GM10266 (cell line): ENCODE results near the gene CDK5.

Experiments
- DNase-seq: peaks from one replicate; pipeline ENCODE4 v3.0.0; 2012; ENCODE audit errors: extremely low spot score
- TF ChIP-seq, protein P1 (sequence below): IDR thresholded peaks from 2 replicates; pipeline ENCODE4 v1.5.1; 2012; ENCODE audit warnings: mild to moderate bottlenecking, low read depth; ENCODE audit not compliant: control insufficient read depth, insufficient read depth; ENCODE audit errors: missing control alignments

CDK5 gene

DNA sequence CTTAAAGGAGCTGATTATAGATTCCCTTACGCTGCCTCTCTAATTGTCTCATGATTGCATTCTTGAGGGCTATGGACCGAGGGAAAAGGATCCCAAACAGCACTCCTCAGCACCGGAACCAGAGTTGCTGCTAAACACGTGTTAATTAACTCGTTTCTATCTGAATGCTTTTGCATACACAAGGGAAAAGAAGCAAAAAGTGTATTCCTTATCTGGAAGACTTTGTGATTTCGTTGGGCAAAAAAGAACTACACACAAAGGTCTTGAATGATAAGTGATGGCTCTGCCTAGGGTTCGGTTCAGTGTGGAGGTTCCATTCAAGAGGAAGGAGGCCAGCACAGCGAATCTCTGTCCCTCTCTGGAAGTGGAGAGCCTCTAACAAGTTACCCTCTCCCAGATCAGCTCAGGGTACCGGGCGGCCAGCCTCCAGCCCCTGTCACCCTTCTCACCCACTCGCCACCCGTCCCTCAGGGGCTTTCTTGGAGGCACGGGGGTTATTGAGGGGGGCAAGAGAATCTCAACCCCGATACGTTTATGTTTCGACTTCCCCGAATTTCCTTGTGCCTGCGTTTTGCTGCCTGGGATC, 1.2 kb upstream of the CDK5 start:
- TF ChIP-seq, protein P1, sequence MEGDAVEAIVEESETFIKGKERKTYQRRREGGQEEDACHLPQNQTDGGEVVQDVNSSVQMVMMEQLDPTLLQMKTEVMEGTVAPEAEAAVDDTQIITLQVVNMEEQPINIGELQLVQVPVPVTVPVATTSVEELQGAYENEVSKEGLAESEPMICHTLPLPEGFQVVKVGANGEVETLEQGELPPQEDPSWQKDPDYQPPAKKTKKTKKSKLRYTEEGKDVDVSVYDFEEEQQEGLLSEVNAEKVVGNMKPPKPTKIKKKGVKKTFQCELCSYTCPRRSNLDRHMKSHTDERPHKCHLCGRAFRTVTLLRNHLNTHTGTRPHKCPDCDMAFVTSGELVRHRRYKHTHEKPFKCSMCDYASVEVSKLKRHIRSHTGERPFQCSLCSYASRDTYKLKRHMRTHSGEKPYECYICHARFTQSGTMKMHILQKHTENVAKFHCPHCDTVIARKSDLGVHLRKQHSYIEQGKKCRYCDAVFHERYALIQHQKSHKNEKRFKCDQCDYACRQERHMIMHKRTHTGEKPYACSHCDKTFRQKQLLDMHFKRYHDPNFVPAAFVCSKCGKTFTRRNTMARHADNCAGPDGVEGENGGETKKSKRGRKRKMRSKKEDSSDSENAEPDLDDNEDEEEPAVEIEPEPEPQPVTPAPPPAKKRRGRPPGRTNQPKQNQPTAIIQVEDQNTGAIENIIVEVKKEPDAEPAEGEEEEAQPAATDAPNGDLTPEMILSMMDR, result no peak
- peak; percentile 69 for DNase-seq

DNA sequence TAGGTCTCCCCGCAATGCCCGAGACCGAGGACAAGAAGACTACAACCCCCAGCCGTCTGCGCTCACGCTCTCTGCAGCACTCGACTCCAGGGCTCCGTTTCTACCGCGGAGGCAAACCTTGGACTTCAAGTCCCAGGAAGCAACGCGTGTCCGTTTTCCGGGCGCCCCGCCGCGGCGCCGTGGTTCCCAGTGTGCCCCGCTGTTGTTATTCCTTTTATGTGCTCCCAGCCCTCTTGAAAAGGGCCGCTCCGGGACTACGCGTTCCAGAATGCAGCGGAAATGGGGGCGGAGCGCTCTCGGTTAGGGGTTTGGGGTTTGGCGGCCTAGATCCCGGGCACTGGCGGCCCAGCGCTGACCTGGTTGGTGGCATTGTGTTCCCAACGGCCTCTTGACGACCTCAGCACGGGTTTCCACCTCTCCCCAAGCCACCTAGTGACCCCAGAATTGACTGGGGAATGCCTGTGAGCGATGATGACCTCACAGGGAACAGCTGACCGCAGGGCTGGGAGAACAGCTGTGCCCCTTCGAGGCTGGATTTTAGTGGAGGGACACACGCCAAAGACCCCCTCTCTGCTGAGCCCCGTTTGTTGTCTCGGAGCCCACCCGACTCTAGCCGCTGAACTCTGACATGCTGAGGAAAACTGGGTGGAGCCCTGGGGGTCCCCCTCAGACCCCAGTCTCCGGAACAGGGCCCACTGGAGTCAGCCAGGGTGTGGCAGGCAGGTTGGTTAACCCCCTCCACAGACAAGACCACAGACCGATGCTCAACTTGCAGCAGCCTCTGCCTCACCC, 488 bp upstream of the CDK5 start:
- TF ChIP-seq, protein P1, result no peak

GRCh38 chr7:151056666-151057505, 811 bp downstream of the CDK5 start:
- no peak for DNase-seq
- TF ChIP-seq, protein P1, result no peak

More for the DNA sequence above, 488 bp upstream of the CDK5 start:
- DNase-seq, result peak; percentile 99

DNA sequence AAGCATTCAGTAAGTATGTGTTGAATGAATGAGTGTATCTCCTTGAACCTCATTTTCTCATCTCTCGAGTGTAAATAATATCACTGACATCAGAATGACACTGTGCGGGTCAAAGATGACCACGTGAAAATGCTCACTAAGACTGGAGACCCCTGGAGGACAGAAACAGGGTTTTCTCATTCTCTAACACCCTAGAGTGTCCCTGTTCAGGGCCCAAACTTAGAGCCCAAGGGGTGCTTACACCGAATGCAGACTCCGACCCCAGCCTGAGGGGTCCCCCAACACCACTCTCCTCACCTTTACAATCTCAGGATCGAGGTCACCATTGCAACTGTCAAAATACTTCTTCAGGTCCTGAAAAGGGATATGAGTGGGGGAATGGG, 1.4 kb downstream of the CDK5 start:
- TF ChIP-seq, protein P1, result no peak
- DNase-seq, result no peak

DNA sequence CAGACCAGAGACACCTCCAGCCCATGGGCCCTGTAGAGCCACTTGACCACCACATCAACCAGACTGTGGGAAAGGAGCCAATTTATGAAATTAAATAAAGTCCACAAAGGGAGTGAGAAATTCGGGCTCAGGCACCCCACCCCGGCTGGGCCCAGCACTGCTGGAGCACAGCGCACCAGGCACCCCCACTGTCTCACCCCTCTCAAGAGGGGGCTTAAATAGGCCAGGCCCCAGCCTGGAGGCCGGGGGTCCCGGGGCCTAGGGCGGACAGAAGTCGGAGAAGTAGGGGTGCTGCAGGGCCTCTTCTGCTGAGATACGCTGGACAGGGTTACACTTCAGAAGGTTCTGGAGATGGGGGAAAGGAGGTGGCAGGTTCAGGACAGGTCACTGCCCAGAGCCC, 3.9 kb downstream of the CDK5 start:
- TF ChIP-seq, protein P1, result no peak
- no peak for DNase-seq

- TF ChIP-seq, protein P1, result no peak
- DNase-seq, result no peak
These were observed 4.6 kb downstream of the CDK5 start for GRCh38 chr7:151053096-151053495.
